ENCODE measurements around the gene TRIM7.
"Not testable (repeated sequence)": the region's sequence is repeated elsewhere in the genome, so short reads cannot be mapped to it uniquely, and the experiment has no call there.

TRIM7 gene

DNA sequence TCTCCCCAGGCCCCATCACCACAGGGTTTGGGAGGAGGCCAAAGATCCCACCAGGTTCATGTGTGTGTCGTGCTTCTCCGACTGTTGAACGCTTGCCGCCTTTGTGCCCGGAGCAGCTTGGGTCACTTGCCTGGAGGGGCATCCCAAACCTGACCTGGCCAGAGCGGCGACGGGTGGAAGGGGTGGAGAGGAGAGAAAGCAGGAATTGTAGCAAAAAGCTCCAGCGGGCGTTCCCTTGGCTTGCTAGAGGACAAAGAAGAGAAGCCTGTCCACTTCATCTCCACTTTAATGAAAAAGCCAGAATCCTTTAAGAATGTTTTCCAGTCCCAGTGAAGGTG, 15.2 kb upstream of the TRIM7 start:
- Histone ChIP-seq H3K27ac (ENCODE audit: low read depth, low read length, severe bottlenecking) (no peak overlapping the region), H3K9me3 (ENCODE audit: control insufficient read depth, low read length) (no peaks in the 10 kb centered on the region), H3K4me1 (ENCODE audit: control insufficient read depth, insufficient read depth, low read length, poor library complexity, severe bottlenecking) (no peaks in the 10 kb centered on the region), H3K36me3 (ENCODE audit: control insufficient read depth, insufficient read depth, low read length) (peaks cover 6% of the 10 kb centered on the region), H3K4me3 (ENCODE audit: extremely low read depth, insufficient read depth, low read length, poor library complexity, severe bottlenecking) (no peak overlapping the region)
- 97 to 100% methylated on average over 4 to 6 of the region's 10 CpGs for WGBS, 2 experiments (ENCODE audit: insufficient coverage in 2 of 2)

DNA sequence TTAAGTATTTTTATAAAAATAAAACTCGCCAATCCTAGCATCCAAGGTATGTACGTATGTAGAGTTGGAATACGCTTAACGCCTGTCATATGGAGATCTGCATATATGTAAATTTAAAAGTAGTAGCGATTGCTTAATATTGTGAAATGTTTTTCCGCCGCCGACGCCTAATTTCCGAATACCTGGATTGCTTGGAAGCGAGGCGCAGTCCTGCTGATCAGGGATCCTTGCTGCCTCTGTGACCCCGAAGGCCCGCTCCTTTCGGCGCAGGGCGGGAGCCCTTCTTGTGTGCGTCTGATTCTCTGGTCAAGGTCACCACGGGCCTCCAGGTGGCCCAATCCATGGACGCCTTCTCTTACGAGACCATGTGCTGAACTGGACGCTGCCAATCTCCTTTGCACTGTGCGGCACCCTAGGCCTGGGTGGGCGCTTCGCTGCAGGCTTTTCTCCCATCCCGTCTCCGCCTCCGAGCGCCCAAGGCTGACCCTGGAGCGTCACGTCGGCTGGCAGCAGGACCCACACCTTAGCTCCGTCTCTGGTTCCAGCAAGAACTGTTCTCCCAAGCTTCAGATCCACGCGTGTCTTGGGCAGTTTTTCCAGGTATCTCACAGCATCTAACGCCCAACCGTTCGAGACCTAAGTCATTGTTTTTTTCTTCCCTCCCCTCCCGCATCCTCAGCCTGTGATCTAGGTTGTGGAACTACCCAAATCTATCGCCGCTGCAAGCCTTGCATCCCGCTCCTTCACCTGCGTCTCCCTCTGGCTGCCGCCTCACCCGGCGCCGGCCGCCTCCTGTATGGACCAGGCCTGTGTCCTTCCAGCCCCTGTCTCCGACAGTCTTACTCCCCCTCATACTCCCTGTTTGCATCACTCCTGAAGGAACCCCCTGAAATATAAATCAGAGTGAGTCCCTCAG, 14.5 kb upstream of the TRIM7 start:
- Histone ChIP-seq H3K4me3 (ENCODE audit: extremely low read depth, insufficient read depth, low read length, poor library complexity, severe bottlenecking) (no peak overlapping the region), H3K36me3 (ENCODE audit: control insufficient read depth, insufficient read depth, low read length) (no peaks in the 10 kb centered on the region), H3K27ac (ENCODE audit: low read depth, low read length, severe bottlenecking) (no peak overlapping the region), H3K4me1 (ENCODE audit: control insufficient read depth, insufficient read depth, low read length, poor library complexity, severe bottlenecking) (no peaks in the 10 kb centered on the region), H3K9me3 (ENCODE audit: control insufficient read depth, low read length) (no peaks in the 10 kb centered on the region)
- WGBS, 2 experiments (ENCODE audit: insufficient coverage in 2 of 2), result 94 to 97% methylated on average over 47 to 48 of the region's 49 CpGs

DNA sequence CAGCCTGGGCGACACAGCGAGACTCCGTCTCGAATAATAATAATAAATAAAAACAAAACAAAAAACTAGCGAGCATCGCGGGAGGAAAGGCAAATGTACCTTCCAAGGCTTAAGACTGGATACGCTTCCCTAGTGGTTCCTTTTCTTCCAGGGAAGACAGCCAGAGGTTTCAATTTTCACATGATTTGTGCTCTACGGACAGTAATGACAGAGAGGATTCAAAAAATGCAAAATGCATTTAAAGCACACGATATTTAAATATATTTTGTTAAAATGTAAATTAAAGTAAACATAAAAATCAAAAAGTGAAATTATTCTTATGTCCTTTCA, 13.8 kb upstream of the TRIM7 start:
- H3K27ac ChIP-seq (ENCODE audit: low read depth, low read length, severe bottlenecking), result no peak overlapping the region
- 45 to 50% methylated on average over 4 of the region's 10 CpGs for WGBS, 2 experiments (ENCODE audit: insufficient coverage in 2 of 2)
- no peaks in the 10 kb centered on the region for H3K36me3 ChIP-seq (ENCODE audit: control insufficient read depth, insufficient read depth, low read length)

DNA sequence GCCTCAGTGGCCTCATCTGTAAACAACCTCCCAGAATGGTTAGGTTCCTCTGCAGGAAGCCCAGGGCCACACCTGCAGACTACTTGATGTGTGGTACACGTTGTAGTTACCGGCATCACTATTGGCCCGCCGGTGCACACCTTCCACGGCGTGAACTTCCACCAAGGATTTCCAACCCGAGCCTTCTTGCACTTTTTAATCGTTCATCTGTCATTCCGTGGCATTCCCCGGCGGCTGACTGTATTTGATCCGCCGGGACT, 12.7 kb upstream of the TRIM7 start:
- no peaks in the 10 kb centered on the region for H3K4me1 ChIP-seq (ENCODE audit: control insufficient read depth, insufficient read depth, low read length, poor library complexity, severe bottlenecking)
- no peaks in the 10 kb centered on the region for H3K36me3 ChIP-seq (ENCODE audit: control insufficient read depth, insufficient read depth, low read length)
- peak overlapping the region; percentile 1 for H3K27ac ChIP-seq (ENCODE audit: low read depth, low read length, severe bottlenecking)
- no peaks in the 10 kb centered on the region for H3K9me3 ChIP-seq (ENCODE audit: control insufficient read depth, low read length)
- peak overlapping the region; percentile 44 for H3K4me3 ChIP-seq (ENCODE audit: extremely low read depth, insufficient read depth, low read length, poor library complexity, severe bottlenecking)
- 7 to 14% methylated on average over 8 to 13 of the region's 13 CpGs for WGBS, 2 experiments (ENCODE audit: insufficient coverage in 2 of 2)

More for the DNA sequence above, 13.8 kb upstream of the TRIM7 start:
- peak overlapping the region; percentile 44 for H3K4me3 ChIP-seq (ENCODE audit: extremely low read depth, insufficient read depth, low read length, poor library complexity, severe bottlenecking)
- no peaks in the 10 kb centered on the region for H3K4me1 ChIP-seq (ENCODE audit: control insufficient read depth, insufficient read depth, low read length, poor library complexity, severe bottlenecking)
- no peaks in the 10 kb centered on the region for H3K9me3 ChIP-seq (ENCODE audit: control insufficient read depth, low read length)

DNA sequence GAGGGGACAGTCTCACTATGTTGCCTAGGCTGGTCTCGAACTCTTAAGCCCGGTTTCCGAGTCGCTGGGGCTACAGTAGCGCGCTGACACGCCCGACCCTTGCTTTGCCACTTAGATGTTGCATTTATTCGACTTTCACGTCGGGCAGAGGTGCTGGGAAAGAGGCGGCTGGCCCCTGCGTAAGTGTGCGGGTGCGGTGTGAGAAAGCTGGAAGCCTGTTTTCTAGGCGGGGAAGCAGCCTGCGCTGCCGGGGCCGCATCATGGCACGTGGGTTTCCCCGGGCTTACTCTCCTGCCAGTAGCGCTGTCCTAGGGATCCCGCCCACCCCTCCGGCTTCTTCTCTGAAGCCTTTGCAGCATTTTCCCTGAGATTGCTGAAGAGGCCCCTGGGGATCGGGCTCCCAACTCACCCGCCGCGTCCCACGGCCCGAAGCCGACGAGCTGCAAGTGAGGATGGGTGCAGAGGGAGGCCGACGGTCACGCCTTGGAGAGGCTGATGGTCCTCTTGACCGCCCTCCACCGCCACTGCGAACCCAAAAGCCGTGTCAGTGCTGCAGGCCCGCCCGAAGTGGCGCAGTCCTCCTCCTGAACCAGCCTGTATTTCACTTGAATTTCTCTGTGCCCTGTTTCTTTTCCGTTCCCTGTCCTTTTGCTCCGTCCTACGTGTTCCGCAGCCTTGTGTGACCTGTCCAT, 12.3 kb upstream of the TRIM7 start:
- WGBS, 2 experiments (ENCODE audit: insufficient coverage in 2 of 2), result 1 to 3% methylated on average over 43 to 45 of the region's 46 CpGs
- Histone ChIP-seq H3K4me3 (ENCODE audit: extremely low read depth, insufficient read depth, low read length, poor library complexity, severe bottlenecking) (peak overlapping the region; percentile 44), H3K36me3 (ENCODE audit: control insufficient read depth, insufficient read depth, low read length) (no peaks in the 10 kb centered on the region), H3K4me1 (ENCODE audit: control insufficient read depth, insufficient read depth, low read length, poor library complexity, severe bottlenecking) (no peaks in the 10 kb centered on the region), H3K27ac (ENCODE audit: low read depth, low read length, severe bottlenecking) (peak overlapping the region; percentile 13), H3K9me3 (ENCODE audit: control insufficient read depth, low read length) (no peaks in the 10 kb centered on the region)

DNA sequence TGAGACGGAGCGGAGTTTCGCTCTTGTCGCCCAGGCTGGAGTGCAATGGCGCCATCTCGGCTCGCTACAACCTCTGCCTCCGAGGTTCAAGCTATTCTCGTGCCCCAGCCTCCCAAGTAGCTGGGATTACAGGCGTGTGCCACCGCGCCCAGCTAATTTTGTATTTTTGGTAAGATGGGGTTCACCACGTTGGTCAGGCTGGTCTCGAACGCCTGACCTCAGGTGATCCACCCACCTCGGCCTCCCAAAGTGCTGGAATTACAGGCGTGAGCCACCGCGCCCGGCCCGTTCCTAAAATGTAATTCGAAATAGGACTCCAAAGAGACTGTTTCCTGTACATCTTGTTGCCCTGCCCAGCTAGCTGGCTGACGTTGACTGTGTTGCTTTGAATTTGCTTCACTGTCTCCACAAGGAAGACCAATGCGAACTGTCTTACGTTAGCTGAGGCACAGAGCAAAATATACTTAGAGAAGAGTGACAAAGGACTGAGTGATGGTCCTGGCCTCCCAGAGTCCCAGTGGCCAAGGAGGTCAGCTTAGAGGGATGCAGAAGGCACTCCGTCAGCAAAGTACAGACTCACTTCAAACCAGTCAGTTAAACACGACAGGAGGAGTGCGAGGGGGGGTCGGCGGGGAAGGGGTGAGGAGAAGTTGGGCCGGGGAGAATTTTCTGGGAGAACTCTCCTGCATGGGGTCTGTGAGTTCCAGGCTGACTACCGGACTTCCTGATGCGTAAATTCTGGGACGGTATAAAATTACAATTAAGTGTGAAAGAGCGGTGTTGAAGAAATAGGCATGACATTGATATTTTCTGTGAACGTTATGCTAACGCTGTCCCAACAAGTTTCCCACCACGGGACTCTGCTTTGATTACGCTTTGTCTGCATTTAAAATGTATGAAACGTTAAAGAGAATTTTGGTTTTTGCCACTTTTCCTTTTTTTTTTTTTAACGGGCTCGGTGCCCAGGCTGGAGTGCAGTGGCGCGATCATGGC, 11.3 kb upstream of the TRIM7 start:
- no peaks in the 10 kb centered on the region for H3K9me3 ChIP-seq (ENCODE audit: control insufficient read depth, low read length)
- no peaks in the 10 kb centered on the region for H3K36me3 ChIP-seq (ENCODE audit: control insufficient read depth, insufficient read depth, low read length)
- peak overlapping the region; percentile 44 for H3K4me3 ChIP-seq (ENCODE audit: extremely low read depth, insufficient read depth, low read length, poor library complexity, severe bottlenecking)
- H3K27ac ChIP-seq (ENCODE audit: low read depth, low read length, severe bottlenecking), result no peak overlapping the region
- H3K4me1 ChIP-seq (ENCODE audit: control insufficient read depth, insufficient read depth, low read length, poor library complexity, severe bottlenecking), result no peaks in the 10 kb centered on the region
- WGBS, 2 experiments (ENCODE audit: insufficient coverage in 2 of 2), result 66 to 67% methylated on average over 34 to 39 of the region's 44 CpGs

DNA sequence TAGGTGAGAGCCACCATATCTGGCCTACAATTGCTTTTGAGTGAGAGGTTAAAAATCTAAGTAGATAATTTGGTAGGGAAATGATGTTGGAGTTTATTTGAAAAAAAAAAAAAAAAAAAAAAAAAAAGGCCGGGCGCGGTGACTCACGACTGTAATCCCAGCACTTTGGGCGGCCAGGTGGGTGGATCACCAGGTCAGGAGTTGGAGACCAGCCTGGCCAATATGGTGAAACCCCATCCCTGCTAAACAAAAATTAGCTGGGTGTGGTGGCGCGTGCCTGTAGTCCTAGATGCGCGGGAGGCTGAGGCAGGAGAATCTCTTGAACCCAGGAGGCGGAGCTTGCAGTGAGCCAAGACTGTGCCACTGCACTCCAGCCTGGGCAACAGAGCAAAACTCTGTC, 9.3 kb upstream of the TRIM7 start:
- not testable (repeated sequence) for H3K27ac ChIP-seq (ENCODE audit: low read depth, low read length, severe bottlenecking); H3K36me3 ChIP-seq (ENCODE audit: control insufficient read depth, insufficient read depth, low read length); H3K9me3 ChIP-seq (ENCODE audit: control insufficient read depth, low read length); H3K4me3 ChIP-seq (ENCODE audit: extremely low read depth, insufficient read depth, low read length, poor library complexity, severe bottlenecking); H3K4me1 ChIP-seq (ENCODE audit: control insufficient read depth, insufficient read depth, low read length, poor library complexity, severe bottlenecking)
- 85 to 96% methylated on average over 5 to 9 of the region's 10 CpGs for WGBS, 2 experiments (ENCODE audit: insufficient coverage in 2 of 2)

DNA sequence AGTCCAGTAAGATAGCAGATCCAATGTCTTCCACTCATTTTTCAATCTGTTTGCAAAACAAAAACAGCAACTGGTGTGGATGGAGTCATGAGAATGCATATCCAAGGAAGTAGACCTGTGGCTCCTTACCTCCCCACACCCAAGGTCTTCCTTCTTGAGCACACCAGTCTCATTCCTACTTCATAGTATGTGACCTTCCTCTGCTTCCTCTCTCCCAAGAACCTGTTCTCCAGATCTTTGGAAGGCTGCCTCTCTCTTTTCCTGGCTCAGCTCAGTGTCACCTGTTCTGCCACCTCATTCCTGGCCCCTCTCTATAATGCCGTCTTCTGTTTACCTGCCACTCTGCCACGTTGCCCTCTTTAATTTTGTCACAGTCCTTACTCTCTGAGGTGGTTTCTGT, 7.9 kb upstream of the TRIM7 start:
- H3K4me1 ChIP-seq (ENCODE audit: control insufficient read depth, insufficient read depth, low read length, poor library complexity, severe bottlenecking), result no peaks in the 10 kb centered on the region
- WGBS, 2 experiments (ENCODE audit: insufficient coverage in 2 of 2), result no CpG with 5 or more reads among the region's 2 CpGs
- no peak overlapping the region for H3K27ac ChIP-seq (ENCODE audit: low read depth, low read length, severe bottlenecking)
- H3K4me3 ChIP-seq (ENCODE audit: extremely low read depth, insufficient read depth, low read length, poor library complexity, severe bottlenecking), result no peak overlapping the region
- H3K9me3 ChIP-seq (ENCODE audit: control insufficient read depth, low read length), result no peaks in the 10 kb centered on the region
- H3K36me3 ChIP-seq (ENCODE audit: control insufficient read depth, insufficient read depth, low read length), result no peaks in the 10 kb centered on the region

DNA sequence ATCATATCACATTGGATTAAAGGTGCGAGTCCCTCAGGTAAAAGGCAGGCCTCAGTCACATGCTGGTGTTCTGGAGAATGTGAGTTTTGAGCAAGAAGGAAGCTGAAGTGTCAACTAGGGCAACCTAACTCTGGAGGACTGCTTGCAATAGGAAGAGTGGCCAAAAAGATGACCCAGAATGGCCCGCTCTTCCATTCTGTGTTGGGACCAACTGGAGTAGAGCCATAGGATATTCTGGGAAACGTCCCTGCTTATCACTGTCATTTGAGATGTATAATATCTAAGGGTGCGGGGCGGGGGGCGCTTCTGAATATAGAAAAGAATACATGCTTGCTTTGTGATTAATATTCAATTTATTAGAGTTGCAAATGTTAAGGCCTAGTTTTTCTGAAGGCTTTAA, 7.1 kb upstream of the TRIM7 start:
- WGBS, 2 experiments (ENCODE audit: insufficient coverage in 2 of 2), result 88 to 98% methylated on average over 2 to 6 of the region's 6 CpGs

DNA sequence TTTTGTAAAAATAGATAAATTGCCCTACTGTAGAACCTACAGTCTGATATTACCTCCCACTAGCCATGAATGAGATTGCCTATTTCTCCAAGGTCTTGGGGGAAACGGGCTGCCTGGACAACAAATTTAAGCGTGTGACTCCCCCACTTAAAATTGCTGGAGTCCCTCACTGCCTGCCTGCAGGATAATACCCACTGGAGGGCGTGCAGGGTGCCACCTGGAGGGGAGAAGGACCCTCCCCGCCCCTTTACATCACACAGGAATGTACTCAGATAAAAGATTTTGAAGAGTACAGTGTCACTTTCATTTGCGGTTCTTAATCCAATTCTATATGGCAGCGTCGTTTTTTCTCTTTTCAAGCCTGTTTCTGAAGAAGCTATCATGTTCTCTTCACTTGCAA, 6.2 kb upstream of the TRIM7 start:
- 47 to 52% methylated on average over 5 of the region's 7 CpGs for WGBS, 2 experiments (ENCODE audit: insufficient coverage in 2 of 2)
- no peaks in the 10 kb centered on the region for H3K9me3 ChIP-seq (ENCODE audit: control insufficient read depth, low read length)

More for the DNA sequence above, 7.1 kb upstream of the TRIM7 start:
- Histone ChIP-seq H3K27ac (ENCODE audit: low read depth, low read length, severe bottlenecking) (no peak overlapping the region), H3K36me3 (ENCODE audit: control insufficient read depth, insufficient read depth, low read length) (no peaks in the 10 kb centered on the region), H3K4me3 (ENCODE audit: extremely low read depth, insufficient read depth, low read length, poor library complexity, severe bottlenecking) (no peak overlapping the region), H3K9me3 (ENCODE audit: control insufficient read depth, low read length) (no peaks in the 10 kb centered on the region), H3K4me1 (ENCODE audit: control insufficient read depth, insufficient read depth, low read length, poor library complexity, severe bottlenecking) (no peaks in the 10 kb centered on the region)

More for the DNA sequence above, 6.2 kb upstream of the TRIM7 start:
- Histone ChIP-seq H3K36me3 (ENCODE audit: control insufficient read depth, insufficient read depth, low read length) (no peaks in the 10 kb centered on the region), H3K27ac (ENCODE audit: low read depth, low read length, severe bottlenecking) (no peak overlapping the region), H3K4me3 (ENCODE audit: extremely low read depth, insufficient read depth, low read length, poor library complexity, severe bottlenecking) (no peak overlapping the region), H3K4me1 (ENCODE audit: control insufficient read depth, insufficient read depth, low read length, poor library complexity, severe bottlenecking) (no peaks in the 10 kb centered on the region)
